Activated CD8-positive, alpha-beta T cell treated with anti-CD3 and anti-CD28 coated beads for 36 hours (primary cell): ENCODE data around the gene ZNF865. TPM values are rescaled to one million over a fixed set of nuclear protein-coding genes. Genes with fewer than 3 reads are reported as not detected.

Experiments
- ATAC-seq: fragments of 200-7000 bp; cut with Tn5 transposase; one replicate; pipeline ENCODE4 v1.10.0; 2021; ENCODE audit warnings: mild to moderate bottlenecking, moderate library complexity
- CTCF ChIA-PET: fragments of 350-600 bp; sonication (Branson Sonifier 250); formaldehyde crosslinking; loops from one replicate; lab custom pipeline; 2021; ENCODE audit warnings: antibody characterized with exemption; lab: Charles Lee
- POLR2A ChIA-PET: fragments of 350-600 bp; sonication (Branson Sonifier 250); formaldehyde crosslinking; loops from one replicate; lab custom pipeline; 2021; ENCODE audit warnings: antibody characterized with exemption; lab: Charles Lee
- DNase-seq: peaks from one replicate; pipeline ENCODE4 v3.0.0-alpha.2; 2020
- H3K27ac Mint-ChIP-seq: one replicate; pipeline ENCODE4 v1.8.0; 2021; ENCODE audit warnings: mild to moderate bottlenecking, mixed read lengths
- H3K27me3 Mint-ChIP-seq: one replicate; pipeline ENCODE4 v1.8.0; 2021; ENCODE audit warnings: mixed read lengths
- H3K36me3 Mint-ChIP-seq: one replicate; pipeline ENCODE4 v1.8.0; 2021; ENCODE audit warnings: low read depth, mixed read lengths
- H3K4me1 Mint-ChIP-seq: one replicate; pipeline ENCODE4 v1.8.0; 2021; ENCODE audit warnings: low read depth, mixed read lengths
- H3K4me3 Mint-ChIP-seq: one replicate; pipeline ENCODE4 v1.8.0; 2021; ENCODE audit warnings: mild to moderate bottlenecking, moderate library complexity, mixed read lengths
- H3K9me3 Mint-ChIP-seq: one replicate; pipeline ENCODE4 v1.8.0; 2021; ENCODE audit warnings: mixed read lengths
- intact Hi-C: fragments of 100-400 bp; cut with micrococcal nuclease; formaldehyde crosslinking; loops from one replicate; pipeline ENCODE4 v1.10.0; 2022
- total RNA-seq, 2 experiments: library from RNA; stranded (reverse); gene quantifications; one replicate each; pipeline ENCODE4 v1.2.3, GENCODE V29; 2021
- TF ChIP-seq, protein P1 (sequence below): fragments of 200-600 bp; IDR thresholded peaks from one replicate; pipeline ENCODE4 v1.8.0; 2022; ENCODE audit warnings: antibody characterized with exemption, mild to moderate bottlenecking

Gene ZNF865
- total RNA-seq, 2 experiments from 2014 or later, result 10.6 to 11.7 TPM

GRCh38 chr19:55597501-55597921 is 7.9 kb upstream of the ZNF865 start:
- peaks cover 2% of the 10 kb centered on the region for H3K9me3 Mint-ChIP-seq
- intact Hi-C loops, result no loop called here
- no peak for ATAC-seq
- ChIA-PET CTCF (interaction anchor here (4.0 kb wide), 1 partner anchor 35 kb away, joined by 24 read pairs; no protein-coding TSS in a partner anchor), POLR2A (interaction anchor here (0.6 kb wide), 1 partner anchor 554 kb away, joined by 3 read pairs; no protein-coding TSS in a partner anchor)
- H3K4me1 Mint-ChIP-seq, result peaks cover 20% of the 10 kb centered on the region
- H3K27me3 Mint-ChIP-seq, result no peaks in the 10 kb centered on the region
- DNase-seq, result no peak
- TF ChIP-seq, protein P1, sequence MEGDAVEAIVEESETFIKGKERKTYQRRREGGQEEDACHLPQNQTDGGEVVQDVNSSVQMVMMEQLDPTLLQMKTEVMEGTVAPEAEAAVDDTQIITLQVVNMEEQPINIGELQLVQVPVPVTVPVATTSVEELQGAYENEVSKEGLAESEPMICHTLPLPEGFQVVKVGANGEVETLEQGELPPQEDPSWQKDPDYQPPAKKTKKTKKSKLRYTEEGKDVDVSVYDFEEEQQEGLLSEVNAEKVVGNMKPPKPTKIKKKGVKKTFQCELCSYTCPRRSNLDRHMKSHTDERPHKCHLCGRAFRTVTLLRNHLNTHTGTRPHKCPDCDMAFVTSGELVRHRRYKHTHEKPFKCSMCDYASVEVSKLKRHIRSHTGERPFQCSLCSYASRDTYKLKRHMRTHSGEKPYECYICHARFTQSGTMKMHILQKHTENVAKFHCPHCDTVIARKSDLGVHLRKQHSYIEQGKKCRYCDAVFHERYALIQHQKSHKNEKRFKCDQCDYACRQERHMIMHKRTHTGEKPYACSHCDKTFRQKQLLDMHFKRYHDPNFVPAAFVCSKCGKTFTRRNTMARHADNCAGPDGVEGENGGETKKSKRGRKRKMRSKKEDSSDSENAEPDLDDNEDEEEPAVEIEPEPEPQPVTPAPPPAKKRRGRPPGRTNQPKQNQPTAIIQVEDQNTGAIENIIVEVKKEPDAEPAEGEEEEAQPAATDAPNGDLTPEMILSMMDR, result no peak
- no peak overlapping the region for H3K27ac Mint-ChIP-seq
- H3K4me3 Mint-ChIP-seq, result no peak overlapping the region
- peaks cover 39% of the 10 kb centered on the region for H3K36me3 Mint-ChIP-seq

DNA sequence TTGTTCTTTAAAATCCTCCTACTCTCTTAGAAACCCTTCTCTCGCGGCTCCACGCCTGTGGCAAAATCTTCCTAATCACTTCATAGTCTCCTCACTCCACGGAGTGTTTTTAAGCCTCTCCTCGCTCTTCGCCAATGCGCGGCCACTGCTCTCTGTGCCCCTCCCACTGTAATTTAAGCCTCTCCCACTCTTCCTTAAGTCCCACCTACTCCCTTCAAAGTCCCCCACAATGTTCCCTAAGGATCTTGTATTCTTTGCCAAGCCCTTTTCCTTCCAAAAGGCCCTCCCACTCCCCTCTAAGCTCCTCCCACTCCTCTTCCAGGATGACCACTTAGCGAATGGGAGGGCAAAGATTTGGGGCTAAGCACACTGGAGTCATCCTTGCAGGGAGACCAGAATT is 7.4 kb upstream of the ZNF865 start:
- no peak overlapping the region for H3K4me3 Mint-ChIP-seq
- CTCF ChIA-PET, result interaction anchor here (1.0 to 4.0 kb wide), 2 partner anchors 12 to 35 kb away, joined by 3 to 24 read pairs; no protein-coding TSS in a partner anchor
- H3K27me3 Mint-ChIP-seq, result no peaks in the 10 kb centered on the region
- H3K27ac Mint-ChIP-seq, result no peak overlapping the region
- DNase-seq (no peak), ATAC-seq (no peak)
- peaks cover 39% of the 10 kb centered on the region for H3K36me3 Mint-ChIP-seq
- POLR2A ChIA-PET, result interaction anchor here (0.5 to 2.2 kb wide), 3 partner anchors 26 to 554 kb away, joined by 3 to 7 read pairs (median 3); partner anchors contain the start of gene ZNF784
- intact Hi-C loops, result no loop called here
- peaks cover 20% of the 10 kb centered on the region for H3K4me1 Mint-ChIP-seq
- TF ChIP-seq, protein P1, result no peak
- H3K9me3 Mint-ChIP-seq, result peaks cover 2% of the 10 kb centered on the region

- Mint-ChIP-seq H3K4me1 (peaks cover 27% of the 10 kb centered on the region), H3K27ac (peak overlapping the region; percentile 99), H3K9me3 (peaks cover 4% of the 10 kb centered on the region), H3K4me3 (peak overlapping the region; percentile 88), H3K27me3 (no peaks in the 10 kb centered on the region), H3K36me3 (peaks cover 39% of the 10 kb centered on the region)
- ChIA-PET CTCF (interaction anchor here (1.0 to 4.0 kb wide), 6 partner anchors 12 to 95 kb away, joined by 3 to 24 read pairs (median 5); no protein-coding TSS in a partner anchor), POLR2A (interaction anchor here (0.9 to 2.2 kb wide), 7 partner anchors 13 to 122 kb away, joined by 3 to 8 read pairs (median 4); partner anchors contain the start of genes ZNF581, ZNF628 and ZNF784)
- ATAC-seq, result peak; percentile 85
- intact Hi-C loops, result no loop called here
- TF ChIP-seq, protein P1, result no peak
- peak; percentile 96 for DNase-seq
Measured at GRCh38 chr19:55598719-55599467, 6.6 kb upstream of the ZNF865 start.

DNA sequence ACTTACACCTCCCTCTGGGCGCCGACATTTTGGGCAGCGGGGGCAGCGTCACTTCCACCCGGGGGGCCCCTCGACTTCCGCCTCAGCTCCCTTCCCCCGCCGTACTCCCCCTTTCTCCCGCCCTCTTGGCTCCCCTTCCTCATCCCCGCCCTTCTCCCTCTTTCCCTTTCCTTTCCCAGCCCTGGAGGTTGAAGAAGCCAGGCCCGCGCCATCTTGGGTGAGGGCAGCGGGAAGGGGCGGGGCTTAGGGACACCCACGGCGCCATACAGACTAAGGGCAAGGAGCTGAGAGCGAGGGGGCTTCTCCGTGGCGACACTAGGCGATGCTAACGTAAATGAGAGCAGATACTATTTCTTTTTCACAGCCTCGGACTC is 6.0 kb upstream of the ZNF865 start, which contains the start of gene FIZ1:
FIZ1 (minus strand) TSS at position 50 of the 374 bp plus-strand sequence. CDS start 1,652 bp downstream, outside the sequence.
- CTCF ChIA-PET, result interaction anchor here (1.2 to 4.0 kb wide), 5 partner anchors 12 to 95 kb away, joined by 3 to 24 read pairs (median 6); no protein-coding TSS in a partner anchor
- Mint-ChIP-seq H3K4me1 (peaks cover 28% of the 10 kb centered on the region), H3K9me3 (peaks cover 4% of the 10 kb centered on the region), H3K36me3 (peaks cover 39% of the 10 kb centered on the region), H3K4me3 (peak within 1 kb of the TSS; percentile 88), H3K27me3 (no peaks in the 10 kb centered on the region), H3K27ac (peak within 1 kb of the TSS; percentile 99)
- DNase-seq (peak; percentile 98), ATAC-seq (peak; percentile 74)
- intact Hi-C loops, result no loop called here
- POLR2A ChIA-PET, result interaction anchor here (0.6 to 2.2 kb wide), 10 partner anchors 14 to 396 kb away, joined by 3 to 8 read pairs (median 4); partner anchors contain the start of genes ZNF581, ZNF628 and ZNF784
- TF ChIP-seq, protein P1, result no peak
